ENCODE results near the gene TOGARAM1. TPM values are rescaled to one million over a fixed set of nuclear protein-coding genes. Genes with fewer than 3 reads are reported as not detected.

Gene TOGARAM1
- total RNA-seq, 2 experiments from 2014 or later, result 6.5 to 6.6 TPM

- no peaks in the 10 kb centered on the region for H3K27me3 Mint-ChIP-seq
- H3K27ac Mint-ChIP-seq, result no peak overlapping the region
- POLR2A ChIA-PET, result no interaction called here
- no peaks in the 10 kb centered on the region for H3K4me1 Mint-ChIP-seq
- no peak for DNase-seq
- CTCF ChIA-PET, result no interaction called here
- H3K4me3 Mint-ChIP-seq, result no peak overlapping the region
- no peaks in the 10 kb centered on the region for H3K9me3 Mint-ChIP-seq
- H3K36me3 Mint-ChIP-seq (ENCODE audit: low read depth), result peaks cover 4% of the 10 kb centered on the region
Observed at GRCh38 chr14:45003924-45004323, 41.9 kb downstream of the TOGARAM1 start.

DNA sequence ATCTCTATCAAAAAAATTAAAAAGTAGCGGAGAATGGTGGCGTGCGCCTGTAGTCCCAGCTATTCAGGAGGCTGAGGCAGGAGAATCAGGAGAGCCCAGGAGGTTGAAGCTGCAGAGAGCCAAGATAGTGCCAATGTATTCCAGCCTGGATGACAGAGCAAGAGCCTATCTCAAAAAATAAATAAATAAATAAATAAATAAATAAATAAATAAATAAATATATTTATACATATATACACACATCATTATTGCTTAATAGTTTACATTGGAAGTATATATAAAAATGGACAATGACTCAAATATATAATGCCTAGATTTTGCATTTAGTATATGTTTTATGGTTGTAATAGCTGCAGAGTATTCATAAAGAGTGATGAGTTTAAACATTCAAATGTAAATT lies 53.1 kb downstream of the TOGARAM1 start:
- H3K9me3 Mint-ChIP-seq, result no peaks in the 10 kb centered on the region
- no peak overlapping the region for H3K4me3 Mint-ChIP-seq
- H3K27ac Mint-ChIP-seq, result no peak overlapping the region
- peaks cover 4% of the 10 kb centered on the region for H3K36me3 Mint-ChIP-seq (ENCODE audit: low read depth)
- no peaks in the 10 kb centered on the region for H3K4me1 Mint-ChIP-seq
- CTCF ChIA-PET, result interaction anchor here (0.7 to 1.5 kb wide), 2 partner anchors 25 to 254 kb away, joined by 3 read pairs; no protein-coding TSS in a partner anchor
- DNase-seq, result no peak
- POLR2A ChIA-PET, result no interaction called here
- H3K27me3 Mint-ChIP-seq, result no peaks in the 10 kb centered on the region

GRCh38 chr14:45028107-45028626 lies 66.2 kb downstream of the TOGARAM1 start:
- Mint-ChIP-seq H3K27ac (no peak overlapping the region), H3K36me3 (ENCODE audit: low read depth) (no peaks in the 10 kb centered on the region), H3K27me3 (no peaks in the 10 kb centered on the region), H3K9me3 (no peaks in the 10 kb centered on the region), H3K4me1 (no peaks in the 10 kb centered on the region), H3K4me3 (no peak overlapping the region)
- POLR2A ChIA-PET, result no interaction called here
- DNase-seq, result no peak
- CTCF ChIA-PET, result no interaction called here

GRCh38 chr14:45034730-45035129 lies 72.7 kb downstream of the TOGARAM1 start:
- Mint-ChIP-seq H3K36me3 (ENCODE audit: low read depth) (peaks cover 16% of the 10 kb centered on the region), H3K9me3 (peaks cover 4% of the 10 kb centered on the region), H3K27me3 (no peaks in the 10 kb centered on the region), H3K4me1 (no peaks in the 10 kb centered on the region), H3K4me3 (no peak overlapping the region), H3K27ac (no peak overlapping the region)
- ChIA-PET POLR2A (no interaction called here), CTCF (interaction anchor here (0.5 kb wide), 1 partner anchor 231 kb away, joined by 3 read pairs; no protein-coding TSS in a partner anchor)
- DNase-seq, result no peak

DNA sequence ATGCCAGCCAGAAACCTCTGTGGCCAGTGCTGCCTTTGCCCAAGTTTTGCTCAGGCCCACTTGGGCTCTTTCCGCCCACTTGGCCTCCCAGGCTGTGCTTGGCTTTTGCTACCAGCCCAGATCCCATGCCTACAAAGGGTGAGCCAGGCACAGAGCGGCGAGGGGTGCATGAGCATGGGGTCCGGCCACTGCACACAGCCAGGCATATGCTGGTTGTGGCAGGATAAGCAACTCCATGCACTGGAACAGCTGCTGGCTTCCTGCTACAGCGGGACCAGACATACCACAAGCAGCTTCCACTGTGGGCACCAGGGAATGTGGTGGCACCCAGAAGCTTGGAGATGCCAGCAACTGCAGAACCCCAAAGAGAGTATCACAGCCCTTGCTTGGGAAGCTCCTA lies 76.3 kb downstream of the TOGARAM1 start:
- H3K4me1 Mint-ChIP-seq, result no peaks in the 10 kb centered on the region
- peaks cover 4% of the 10 kb centered on the region for H3K9me3 Mint-ChIP-seq
- H3K4me3 Mint-ChIP-seq, result no peak overlapping the region
- H3K27me3 Mint-ChIP-seq, result no peaks in the 10 kb centered on the region
- ChIA-PET CTCF (no interaction called here), POLR2A (no interaction called here)
- H3K36me3 Mint-ChIP-seq (ENCODE audit: low read depth), result peaks cover 16% of the 10 kb centered on the region
- no peak for DNase-seq
- no peak overlapping the region for H3K27ac Mint-ChIP-seq

- Mint-ChIP-seq H3K36me3 (ENCODE audit: low read depth) (peaks cover 13% of the 10 kb centered on the region), H3K9me3 (peaks cover 4% of the 10 kb centered on the region), H3K4me3 (no peak overlapping the region), H3K4me1 (no peaks in the 10 kb centered on the region), H3K27ac (no peak overlapping the region), H3K27me3 (no peaks in the 10 kb centered on the region)
- POLR2A ChIA-PET, result no interaction called here
- DNase-seq, result no peak
- CTCF ChIA-PET, result no interaction called here
Observed at GRCh38 chr14:45038865-45039264, 76.9 kb downstream of the TOGARAM1 start.

DNA sequence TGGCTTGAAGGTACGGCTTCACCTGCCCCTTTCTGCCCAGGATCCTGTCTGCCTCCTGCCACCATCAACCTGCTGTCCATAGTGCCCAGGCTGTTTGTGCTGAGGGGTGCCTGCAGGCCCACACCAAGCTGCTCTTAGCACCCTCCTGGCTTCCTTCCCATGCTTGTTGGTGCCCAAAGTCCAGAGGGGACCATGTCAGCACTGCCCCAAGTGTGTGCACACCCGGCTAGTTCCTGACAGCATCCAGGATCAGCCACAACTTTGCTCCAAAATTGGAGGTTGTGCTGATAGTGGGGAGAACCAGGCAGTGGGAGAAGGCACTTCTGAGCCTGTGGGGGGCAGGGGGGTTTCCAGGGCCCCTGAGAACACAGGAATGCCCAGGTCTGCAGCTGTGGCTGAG lies 77.4 kb downstream of the TOGARAM1 start:
- no peaks in the 10 kb centered on the region for H3K4me1 Mint-ChIP-seq
- no peaks in the 10 kb centered on the region for H3K27me3 Mint-ChIP-seq
- ChIA-PET CTCF (no interaction called here), POLR2A (no interaction called here)
- H3K27ac Mint-ChIP-seq, result no peak overlapping the region
- H3K4me3 Mint-ChIP-seq, result no peak overlapping the region
- H3K9me3 Mint-ChIP-seq, result peaks cover 4% of the 10 kb centered on the region
- H3K36me3 Mint-ChIP-seq (ENCODE audit: low read depth), result peaks cover 13% of the 10 kb centered on the region
- no peak for DNase-seq

DNA sequence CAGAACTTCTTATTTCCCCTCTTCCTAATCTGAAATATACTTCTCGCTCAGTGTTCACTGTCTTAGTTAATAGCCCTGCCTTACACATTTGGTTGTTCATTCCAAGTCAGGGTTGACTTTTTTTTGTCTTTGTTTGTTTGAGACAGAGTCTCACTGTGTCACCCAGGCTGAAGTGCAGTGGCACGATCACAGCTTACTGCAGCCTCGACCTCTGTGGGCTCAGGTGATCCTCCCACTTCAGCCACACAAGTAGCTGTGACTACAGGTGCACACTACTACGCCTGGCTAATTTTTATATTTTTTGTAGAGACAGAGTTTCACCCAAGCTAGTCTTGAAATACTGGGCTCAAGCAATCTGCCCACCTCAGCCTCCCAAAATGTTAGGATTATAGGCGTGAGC lies 79.7 kb downstream of the TOGARAM1 start:
- ChIA-PET POLR2A (no interaction called here), CTCF (no interaction called here)
- Mint-ChIP-seq H3K4me3 (no peak overlapping the region), H3K36me3 (ENCODE audit: low read depth) (peaks cover 9% of the 10 kb centered on the region), H3K4me1 (no peaks in the 10 kb centered on the region), H3K27me3 (no peaks in the 10 kb centered on the region), H3K27ac (no peak overlapping the region), H3K9me3 (peaks cover 4% of the 10 kb centered on the region)
- DNase-seq, result no peak

DNA sequence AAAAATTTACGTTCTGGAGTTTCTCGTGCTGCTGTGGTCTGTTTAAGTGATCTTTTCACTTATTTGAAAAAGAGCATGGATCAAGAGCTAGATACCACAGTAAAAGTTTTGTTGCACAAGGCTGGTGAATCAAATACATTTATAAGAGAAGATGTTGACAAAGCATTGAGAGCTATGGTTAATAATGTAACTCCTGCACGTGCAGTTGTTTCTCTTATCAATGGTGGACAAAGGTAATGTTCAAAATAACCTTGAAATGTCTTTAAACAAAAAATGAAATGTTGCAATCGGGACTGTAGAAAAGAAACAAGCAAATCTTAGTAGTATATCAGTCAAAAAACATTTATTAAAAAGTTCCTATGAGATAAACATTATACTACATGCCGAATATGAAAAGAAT lies 82.6 kb downstream of the TOGARAM1 start:
- ChIA-PET POLR2A (no interaction called here), CTCF (no interaction called here)
- Mint-ChIP-seq H3K9me3 (no peaks in the 10 kb centered on the region), H3K27me3 (no peaks in the 10 kb centered on the region), H3K36me3 (ENCODE audit: low read depth) (peaks cover 5% of the 10 kb centered on the region), H3K4me1 (no peaks in the 10 kb centered on the region), H3K4me3 (no peak overlapping the region), H3K27ac (no peak overlapping the region)
- DNase-seq, result no peak

- H3K36me3 Mint-ChIP-seq (ENCODE audit: low read depth), result peaks cover 5% of the 10 kb centered on the region
- no peak overlapping the region for H3K4me3 Mint-ChIP-seq
- H3K27ac Mint-ChIP-seq, result no peak overlapping the region
- H3K9me3 Mint-ChIP-seq, result no peaks in the 10 kb centered on the region
- ChIA-PET POLR2A (no interaction called here), CTCF (interaction anchor here (0.7 kb wide), 1 partner anchor 13 kb away, joined by 3 read pairs; no protein-coding TSS in a partner anchor)
- no peaks in the 10 kb centered on the region for H3K4me1 Mint-ChIP-seq
- DNase-seq, result no peak
- no peaks in the 10 kb centered on the region for H3K27me3 Mint-ChIP-seq
Observed at GRCh38 chr14:45048385-45048784, 86.4 kb downstream of the TOGARAM1 start.

- POLR2A ChIA-PET, result no interaction called here
- Mint-ChIP-seq H3K4me3 (no peak overlapping the region), H3K27ac (no peak overlapping the region), H3K9me3 (no peaks in the 10 kb centered on the region), H3K36me3 (ENCODE audit: low read depth) (peaks cover 14% of the 10 kb centered on the region), H3K4me1 (no peaks in the 10 kb centered on the region), H3K27me3 (no peaks in the 10 kb centered on the region)
- CTCF ChIA-PET, result no interaction called here
- DNase-seq, result no peak
Observed at GRCh38 chr14:45051180-45051579, 89.2 kb downstream of the TOGARAM1 start.

DNA sequence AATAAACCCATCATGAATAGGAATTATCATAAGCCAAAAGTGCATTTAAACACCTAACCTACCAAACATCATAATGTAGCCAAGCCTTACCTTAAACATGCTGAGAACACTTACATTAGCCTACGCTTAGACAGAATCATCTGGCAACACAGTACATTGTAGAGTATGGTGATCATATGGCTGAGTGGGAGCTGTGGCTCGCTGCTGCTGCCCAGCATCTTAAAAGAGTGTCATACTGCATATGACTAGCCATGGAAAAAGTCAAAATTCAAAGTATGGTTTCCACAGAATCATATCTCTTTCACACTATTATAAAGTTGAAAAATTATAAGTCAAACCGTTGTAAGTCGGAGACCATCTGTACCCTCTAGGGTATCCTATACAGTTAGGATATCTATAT lies 89.9 kb downstream of the TOGARAM1 start:
- POLR2A ChIA-PET, result no interaction called here
- Mint-ChIP-seq H3K27me3 (no peaks in the 10 kb centered on the region), H3K4me3 (no peak overlapping the region), H3K9me3 (no peaks in the 10 kb centered on the region), H3K36me3 (ENCODE audit: low read depth) (peaks cover 13% of the 10 kb centered on the region), H3K27ac (no peak overlapping the region), H3K4me1 (no peaks in the 10 kb centered on the region)
- DNase-seq, result no peak
- CTCF ChIA-PET, result no interaction called here

GRCh38 chr14:45057349-45057748 lies 95.4 kb downstream of the TOGARAM1 start:
- Mint-ChIP-seq H3K4me3 (no peak overlapping the region), H3K9me3 (no peaks in the 10 kb centered on the region), H3K27ac (no peak overlapping the region), H3K36me3 (ENCODE audit: low read depth) (peaks cover 21% of the 10 kb centered on the region), H3K4me1 (no peaks in the 10 kb centered on the region), H3K27me3 (no peaks in the 10 kb centered on the region)
- no peak for DNase-seq
- CTCF ChIA-PET, result no interaction called here
- POLR2A ChIA-PET, result no interaction called here

DNA sequence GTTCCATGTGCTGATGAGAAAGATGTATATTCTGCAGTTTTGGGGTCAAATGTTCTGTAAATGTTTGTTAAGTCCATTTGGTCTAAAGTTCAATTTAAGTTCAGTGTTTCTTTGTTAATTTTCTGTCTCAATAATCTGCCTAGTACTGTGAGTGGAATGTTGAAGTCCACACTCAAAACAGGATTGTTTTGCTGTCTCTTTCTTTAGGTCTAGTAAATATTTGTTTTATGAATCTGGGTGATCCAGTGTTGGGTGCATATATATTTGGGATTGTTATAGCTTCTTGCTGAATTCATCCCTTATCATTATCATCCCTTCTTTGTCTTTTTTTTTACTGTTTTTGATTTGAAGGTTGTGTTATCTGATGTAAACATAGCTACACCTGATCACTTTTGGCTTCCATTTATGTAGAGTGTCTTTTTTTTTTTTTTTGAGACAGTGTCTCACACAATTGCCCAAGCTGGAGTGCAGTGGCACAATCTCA lies 95.9 kb downstream of the TOGARAM1 start:
- H3K9me3 Mint-ChIP-seq, result no peaks in the 10 kb centered on the region
- DNase-seq, result no peak
- peaks cover 21% of the 10 kb centered on the region for H3K36me3 Mint-ChIP-seq (ENCODE audit: low read depth)
- ChIA-PET POLR2A (no interaction called here), CTCF (no interaction called here)
- H3K27ac Mint-ChIP-seq, result no peak overlapping the region
- H3K4me1 Mint-ChIP-seq, result no peaks in the 10 kb centered on the region
- H3K27me3 Mint-ChIP-seq, result no peaks in the 10 kb centered on the region
- H3K4me3 Mint-ChIP-seq, result no peak overlapping the region
